ENCODE data around the gene CCDC110. TPM values are rescaled to one million over a fixed set of nuclear protein-coding genes. Genes with fewer than 3 reads are reported as not detected.

The CCDC110 gene
- total and polyA plus RNA-seq, 9 of the 15 experiments (the other 6 are each of a cell fraction or from before 2014, with no cell fraction given), result 0.04 to 0.35 (median 0.07) TPM; not detected in 4

DNA sequence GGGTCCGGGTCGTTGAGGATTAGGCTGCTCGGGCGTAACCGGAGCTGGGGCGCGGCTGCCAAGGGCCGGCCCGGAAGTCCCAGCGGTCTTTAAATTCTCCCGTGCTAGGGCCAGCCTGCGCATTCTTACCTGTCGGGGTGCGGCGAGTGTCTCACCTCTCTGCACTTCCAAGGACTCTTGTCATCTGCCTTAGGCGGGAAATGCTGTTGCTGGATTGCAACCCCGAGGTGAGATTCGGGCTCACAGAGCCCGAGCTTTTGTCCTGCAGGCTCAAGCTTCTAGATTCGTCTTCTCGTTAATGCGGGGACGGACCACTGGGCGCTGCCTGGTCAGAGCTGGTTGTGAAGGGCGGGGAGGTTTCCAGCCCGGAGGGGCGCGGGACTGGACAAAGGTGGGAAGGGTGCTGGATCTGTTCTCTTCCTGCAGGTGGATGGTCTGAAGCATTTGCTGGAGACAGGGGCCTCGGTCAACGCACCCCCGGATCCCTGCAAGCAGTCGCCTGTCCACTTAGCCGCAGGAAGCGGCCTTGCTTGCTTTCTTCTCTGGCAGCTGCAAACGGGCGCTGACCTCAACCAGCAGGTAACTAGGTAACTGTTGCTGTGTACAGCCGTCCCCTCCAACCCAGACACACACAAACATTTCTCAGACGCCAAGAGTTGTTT, 74.7 kb downstream of the CCDC110 start, which contains the start of gene ANKRD37 (continued):
- no peak for TF ChIP-seq CREB3 (tag; conservative IDR thresholded peaks at IDR 0.05; ENCODE audit: low read depth)
- TF ChIP-seq COPS2 (conservative IDR thresholded peaks at IDR 0.05), result no peak
- TF ChIP-seq NFRKB (IDR thresholded peaks at IDR 0.05; ENCODE audit: low read depth), result no peak
- TF ChIP-seq ATF1 (CRISPR knock-in tag; IDR thresholded peaks at IDR 0.05), result no peak
- TF ChIP-seq ATF1 (tag; IDR thresholded peaks at IDR 0.05), result no peak
- TF ChIP-seq TAF7 (tag; IDR thresholded peaks at IDR 0.05), result no peak
- TF ChIP-seq DDX20 (tag; IDR thresholded peaks at IDR 0.05; ENCODE audit: low read depth), result no peak
- TF ChIP-seq KHSRP (IDR thresholded peaks at IDR 0.05), result no peak
- no peak for TF ChIP-seq JUND (IDR thresholded peaks at IDR 0.05; ENCODE audit: borderline replicate concordance, low read depth, low read length)
- TF ChIP-seq JUND (tag; IDR thresholded peaks at IDR 0.05; ENCODE audit: borderline replicate concordance, low read depth, low read length), result no peak
- TF ChIP-seq ZNF695 (CRISPR knock-in tag; IDR thresholded peaks at IDR 0.05), result no peak
- no peak for TF ChIP-seq SAFB (IDR thresholded peaks at IDR 0.05; ENCODE audit: borderline replicate concordance, low read depth, low read length)
- TF ChIP-seq MYNN (IDR thresholded peaks at IDR 0.05), result 0 out of 2 replicates have a peak, but pooled peaks have one; percentile 28
- no peak for TF ChIP-seq MYNN (CRISPR knock-in tag; IDR thresholded peaks at IDR 0.05)
- no peak for TF ChIP-seq DPF2 (IDR thresholded peaks at IDR 0.05)
- no peak for TF ChIP-seq NFE2L1 (tag; IDR thresholded peaks at IDR 0.05; ENCODE audit: borderline replicate concordance, low read depth)
- peak in 1 of 2 experiments; percentile 28; a peak in 2 of 4 replicates for TF ChIP-seq FOXK2 (conservative IDR thresholded peaks at IDR 0.05 in 1 of 2, IDR thresholded peaks at IDR 0.05 in 1 of 2; ENCODE audit: low read depth in 2 of 2)
- no peak for TF ChIP-seq ZNF444 (CRISPR knock-in tag; IDR thresholded peaks at IDR 0.05)
- TF ChIP-seq ZNF165 (CRISPR knock-in tag; IDR thresholded peaks at IDR 0.05; ENCODE audit: borderline replicate concordance), result no peak
- TF ChIP-seq NONO (IDR thresholded peaks at IDR 0.05; ENCODE audit: low read depth in 2 of 2, low read length in 1 of 2), result no peak
- no peak for TF ChIP-seq ZNF274 (IDR thresholded peaks at IDR 0.05; ENCODE audit: borderline replicate concordance, low read depth, low read length)
- TF ChIP-seq ZBED1 (IDR thresholded peaks at IDR 0.05), result no peak
- TF ChIP-seq MEIS2 (IDR thresholded peaks at IDR 0.05; ENCODE audit: partially characterized antibody), result no peak
- no peak for TF ChIP-seq ETV6 (IDR thresholded peaks at IDR 0.05; ENCODE audit: borderline replicate concordance in 1 of 2, low read depth in 2 of 2, low read length in 1 of 2)
- TF ChIP-seq ETV6 (CRISPR knock-in tag; IDR thresholded peaks at IDR 0.05; ENCODE audit: borderline replicate concordance), result peak; percentile 56; the same call in 1 of the 2 replicates
- TF ChIP-seq, protein P1, sequence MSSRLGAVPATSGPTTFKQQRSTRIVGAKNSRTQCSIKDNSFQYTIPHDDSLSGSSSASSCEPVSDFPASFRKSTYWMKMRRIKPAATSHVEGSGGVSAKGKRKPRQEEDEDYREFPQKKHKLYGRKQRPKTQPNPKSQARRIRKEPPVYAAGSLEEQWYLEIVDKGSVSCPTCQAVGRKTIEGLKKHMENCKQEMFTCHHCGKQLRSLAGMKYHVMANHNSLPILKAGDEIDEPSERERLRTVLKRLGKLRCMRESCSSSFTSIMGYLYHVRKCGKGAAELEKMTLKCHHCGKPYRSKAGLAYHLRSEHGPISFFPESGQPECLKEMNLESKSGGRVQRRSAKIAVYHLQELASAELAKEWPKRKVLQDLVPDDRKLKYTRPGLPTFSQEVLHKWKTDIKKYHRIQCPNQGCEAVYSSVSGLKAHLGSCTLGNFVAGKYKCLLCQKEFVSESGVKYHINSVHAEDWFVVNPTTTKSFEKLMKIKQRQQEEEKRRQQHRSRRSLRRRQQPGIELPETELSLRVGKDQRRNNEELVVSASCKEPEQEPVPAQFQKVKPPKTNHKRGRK (tag; IDR thresholded peaks at IDR 0.05), result no peak
- TF ChIP-seq, protein P2, sequence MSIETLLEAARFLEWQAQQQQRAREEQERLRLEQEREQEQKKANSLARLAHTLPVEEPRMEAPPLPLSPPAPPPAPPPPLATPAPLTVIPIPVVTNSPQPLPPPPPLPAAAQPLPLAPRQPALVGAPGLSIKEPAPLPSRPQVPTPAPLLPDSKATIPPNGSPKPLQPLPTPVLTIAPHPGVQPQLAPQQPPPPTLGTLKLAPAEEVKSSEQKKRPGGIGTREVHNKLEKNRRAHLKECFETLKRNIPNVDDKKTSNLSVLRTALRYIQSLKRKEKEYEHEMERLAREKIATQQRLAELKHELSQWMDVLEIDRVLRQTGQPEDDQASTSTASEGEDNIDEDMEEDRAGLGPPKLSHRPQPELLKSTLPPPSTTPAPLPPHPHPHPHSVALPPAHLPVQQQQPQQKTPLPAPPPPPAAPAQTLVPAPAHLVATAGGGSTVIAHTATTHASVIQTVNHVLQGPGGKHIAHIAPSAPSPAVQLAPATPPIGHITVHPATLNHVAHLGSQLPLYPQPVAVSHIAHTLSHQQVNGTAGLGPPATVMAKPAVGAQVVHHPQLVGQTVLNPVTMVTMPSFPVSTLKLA (conservative IDR thresholded peaks at IDR 0.05), result peak in 1 of 2 experiments; percentile 94; a peak in 3 of 4 replicates
- TF ChIP-seq ZFP36 (IDR thresholded peaks at IDR 0.05; ENCODE audit: low read depth, low read length, partially characterized antibody), result no peak

Measured in K562 (cell line).